Fibroblast of skin of left biceps (primary cell): Measurements from ENCODE around the gene MICA.
"Not testable (repeated sequence)": the region's sequence is repeated elsewhere in the genome, so short reads cannot be mapped to it uniquely, and the experiment has no call there.

Experiments used
- DNase-seq, 2 experiments: peaks; one replicate each; pipeline ENCODE4 v3.0.0-alpha.2; 2013; ENCODE audit warnings: low read depth in 2 of 2

The MICA gene

GRCh38 chr6:31381666-31382065, 21.7 kb upstream of the MICA start:
- DNase-seq = no peak

GRCh38 chr6:31383149-31383548, 20.2 kb upstream of the MICA start:
- no peak for DNase-seq

- DNase-seq = no peak
Measured at GRCh38 chr6:31385041-31385440, 18.4 kb upstream of the MICA start.

- no peak for DNase-seq
Measured at GRCh38 chr6:31386099-31386498, 17.3 kb upstream of the MICA start.

- no peak for DNase-seq
Measured at GRCh38 chr6:31386977-31387376, 16.4 kb upstream of the MICA start.

- DNase-seq = not testable (repeated sequence)
Measured at GRCh38 chr6:31388916-31389801, 14.2 kb upstream of the MICA start.

- DNase-seq = not testable (repeated sequence)
Measured at GRCh38 chr6:31389802-31390132, 13.6 kb upstream of the MICA start.

GRCh38 chr6:31393932-31394331, 9.5 kb upstream of the MICA start:
- DNase-seq = no peak

- no peak for DNase-seq
Measured at GRCh38 chr6:31394381-31394780, 9.0 kb upstream of the MICA start.

- no peak for DNase-seq
Measured at GRCh38 chr6:31395832-31396231, 7.6 kb upstream of the MICA start.

GRCh38 chr6:31396422-31397152, 6.8 kb upstream of the MICA start:
- peak in 1 of 2 experiments; percentile 43 for DNase-seq

GRCh38 chr6:31397153-31397499, 6.3 kb upstream of the MICA start:
- DNase-seq = not testable (repeated sequence)

GRCh38 chr6:31397901-31398525, 5.4 kb upstream of the MICA start:
- DNase-seq = no peak

GRCh38 chr6:31399589-31400466, 3.6 kb upstream of the MICA start:
- DNase-seq = peak; percentile 64 to 68

GRCh38 chr6:31400467-31401289, 2.7 kb upstream of the MICA start:
- no peak for DNase-seq

- peak in 1 of 2 experiments; percentile 33 for DNase-seq
Measured at GRCh38 chr6:31401403-31401802, 2.0 kb upstream of the MICA start.

GRCh38 chr6:31402324-31403282, 792 bp upstream of the MICA start:
- DNase-seq = no peak

- DNase-seq = not testable (repeated sequence)
Measured at GRCh38 chr6:31404061-31404364, 618 bp downstream of the MICA start.

GRCh38 chr6:31405996-31406395, 2.6 kb downstream of the MICA start:
- DNase-seq = no peak

GRCh38 chr6:31407699-31408098, 4.3 kb downstream of the MICA start:
- peak; percentile 40 to 50 for DNase-seq
